ENCODE measurements around the gene NCAPG. TPM values are rescaled to one million over a fixed set of nuclear protein-coding genes. Genes with fewer than 3 reads are reported as not detected.
"Not testable (repeated sequence)": the region's sequence is repeated elsewhere in the genome, so short reads cannot be mapped to it uniquely, and the experiment has no call there.

NCAPG gene
- total and polyA plus RNA-seq, 4 donors: 0.08 to 45.2 (median 0.91) TPM

- Histone ChIP-seq H3K4me1 (ENCODE audit: control insufficient read depth in 4 of 4, insufficient read depth in 4 of 4, low read length in 3 of 4) (no peaks in the 10 kb centered on the region), H3K9ac (ENCODE audit: low read depth in 1 of 2, low read length in 2 of 2) (no peak overlapping the region), H3K27me3 (ENCODE audit: control insufficient read depth in 4 of 4, insufficient read depth in 4 of 4, low read length in 3 of 4) (no peaks in the 10 kb centered on the region), H3K4me3 (ENCODE audit: low read depth in 1 of 3, low read length in 3 of 3) (no peak overlapping the region), H3K36me3 (ENCODE audit: control insufficient read depth in 4 of 4, insufficient read depth in 3 of 4, low read depth in 1 of 4, low read length in 3 of 4) (no peaks in the 10 kb centered on the region), H3K9me3 (ENCODE audit: control insufficient read depth in 4 of 4, low read length in 3 of 4) (no peaks in the 10 kb centered on the region), H3K27ac (ENCODE audit: low read depth in 1 of 2, low read length in 2 of 2) (no peak overlapping the region)
- TF ChIP-seq YY1 (IDR thresholded peaks at IDR 0.05) (no peak), HNF4G (IDR thresholded peaks at IDR 0.05) (no peak), HNF4A (conservative IDR thresholded peaks at IDR 0.05) (no peak), SP1 (IDR thresholded peaks at IDR 0.05) (no peak), CTCF (IDR thresholded peaks at IDR 0.05; ENCODE audit: low read depth, low read length, missing input control) (no peak), JUND (IDR thresholded peaks at IDR 0.05) (no peak), TAF1 (conservative IDR thresholded peaks at IDR 0.05) (no peak), EGR1 (IDR thresholded peaks at IDR 0.05; ENCODE audit: low read depth in 2 of 2) (no peak), FOXA1 (IDR thresholded peaks at IDR 0.05) (no peak), RAD21 (IDR thresholded peaks at IDR 0.05) (no peak), RXRA (IDR thresholded peaks at IDR 0.05) (no peak), NR2F2 (IDR thresholded peaks at IDR 0.05) (no peak), GABPA (IDR thresholded peaks at IDR 0.05 in 1 of 2, conservative IDR thresholded peaks at IDR 0.05 in 1 of 2) (no peak), FOXA2 (IDR thresholded peaks at IDR 0.05) (no peak)
- TF ChIP-seq, protein P1, sequence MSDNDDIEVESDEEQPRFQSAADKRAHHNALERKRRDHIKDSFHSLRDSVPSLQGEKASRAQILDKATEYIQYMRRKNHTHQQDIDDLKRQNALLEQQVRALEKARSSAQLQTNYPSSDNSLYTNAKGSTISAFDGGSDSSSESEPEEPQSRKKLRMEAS (IDR thresholded peaks at IDR 0.05): no peak
- TF ChIP-seq, protein P2, sequence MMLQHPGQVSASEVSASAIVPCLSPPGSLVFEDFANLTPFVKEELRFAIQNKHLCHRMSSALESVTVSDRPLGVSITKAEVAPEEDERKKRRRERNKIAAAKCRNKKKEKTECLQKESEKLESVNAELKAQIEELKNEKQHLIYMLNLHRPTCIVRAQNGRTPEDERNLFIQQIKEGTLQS (IDR thresholded peaks at IDR 0.05): no peak
- 98% methylated on average over 2 of the region's 2 CpGs for WGBS
- no peak for DNase-seq (ENCODE audit: low spot score)
Measured at GRCh38 chr4:17846266-17846665, 35.5 kb downstream of the NCAPG start.

DNA sequence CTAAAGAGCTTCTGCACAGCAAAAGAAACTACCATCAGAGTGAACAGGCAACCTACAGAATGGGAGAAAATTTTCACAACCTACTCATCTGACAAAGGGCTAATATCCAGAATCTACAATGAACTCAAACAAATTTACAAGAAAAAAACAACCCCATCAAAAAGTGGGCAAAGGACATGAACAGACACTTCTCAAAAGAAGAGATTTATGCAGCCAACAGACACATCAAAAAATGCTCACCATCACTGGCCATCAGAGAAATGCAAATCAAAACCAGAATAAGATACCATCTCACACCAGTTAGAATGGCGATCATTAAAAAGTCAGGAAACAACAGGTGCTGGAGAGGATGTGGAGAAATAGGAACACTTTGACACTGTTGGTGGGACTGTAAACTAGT, 39.5 kb downstream of the NCAPG start:
- H3K4me3 ChIP-seq (ENCODE audit: low read depth in 1 of 3, low read length in 3 of 3); H3K9ac ChIP-seq (ENCODE audit: low read depth in 1 of 2, low read length in 2 of 2); DNase-seq (ENCODE audit: low spot score); H3K27me3 ChIP-seq (ENCODE audit: control insufficient read depth in 4 of 4, insufficient read depth in 4 of 4, low read length in 3 of 4); H3K4me1 ChIP-seq (ENCODE audit: control insufficient read depth in 4 of 4, insufficient read depth in 4 of 4, low read length in 3 of 4); H3K27ac ChIP-seq (ENCODE audit: low read depth in 1 of 2, low read length in 2 of 2); H3K9me3 ChIP-seq (ENCODE audit: control insufficient read depth in 4 of 4, low read length in 3 of 4); H3K36me3 ChIP-seq (ENCODE audit: control insufficient read depth in 4 of 4, insufficient read depth in 3 of 4, low read depth in 1 of 4, low read length in 3 of 4): not testable (repeated sequence)
- 93% methylated on average over 1 of the region's 1 CpG for WGBS

GRCh38 chr4:17851959-17852358, 41.2 kb downstream of the NCAPG start:
- no peak overlapping the region for H3K27ac ChIP-seq (ENCODE audit: low read depth in 1 of 2, low read length in 2 of 2)
- H3K36me3 ChIP-seq (ENCODE audit: control insufficient read depth in 4 of 4, insufficient read depth in 3 of 4, low read depth in 1 of 4, low read length in 3 of 4): no peaks in the 10 kb centered on the region
- H3K4me3 ChIP-seq (ENCODE audit: low read depth in 1 of 3, low read length in 3 of 3): no peak overlapping the region
- H3K4me1 ChIP-seq (ENCODE audit: control insufficient read depth in 4 of 4, insufficient read depth in 4 of 4, low read length in 3 of 4): no peaks in the 10 kb centered on the region
- H3K9ac ChIP-seq (ENCODE audit: low read depth in 1 of 2, low read length in 2 of 2): no peak overlapping the region
- no peaks in the 10 kb centered on the region for H3K9me3 ChIP-seq (ENCODE audit: control insufficient read depth in 4 of 4, low read length in 3 of 4)
- DNase-seq (ENCODE audit: low spot score): no peak
- H3K27me3 ChIP-seq (ENCODE audit: control insufficient read depth in 4 of 4, insufficient read depth in 4 of 4, low read length in 3 of 4): no peaks in the 10 kb centered on the region
- no peak for TF ChIP-seq CTCF (IDR thresholded peaks at IDR 0.05; ENCODE audit: low read depth, low read length, missing input control)
- no peak for TF ChIP-seq GABPA (IDR thresholded peaks at IDR 0.05 in 1 of 2, conservative IDR thresholded peaks at IDR 0.05 in 1 of 2)
- no peak for TF ChIP-seq SP1 (IDR thresholded peaks at IDR 0.05)
- TF ChIP-seq, protein P3, sequence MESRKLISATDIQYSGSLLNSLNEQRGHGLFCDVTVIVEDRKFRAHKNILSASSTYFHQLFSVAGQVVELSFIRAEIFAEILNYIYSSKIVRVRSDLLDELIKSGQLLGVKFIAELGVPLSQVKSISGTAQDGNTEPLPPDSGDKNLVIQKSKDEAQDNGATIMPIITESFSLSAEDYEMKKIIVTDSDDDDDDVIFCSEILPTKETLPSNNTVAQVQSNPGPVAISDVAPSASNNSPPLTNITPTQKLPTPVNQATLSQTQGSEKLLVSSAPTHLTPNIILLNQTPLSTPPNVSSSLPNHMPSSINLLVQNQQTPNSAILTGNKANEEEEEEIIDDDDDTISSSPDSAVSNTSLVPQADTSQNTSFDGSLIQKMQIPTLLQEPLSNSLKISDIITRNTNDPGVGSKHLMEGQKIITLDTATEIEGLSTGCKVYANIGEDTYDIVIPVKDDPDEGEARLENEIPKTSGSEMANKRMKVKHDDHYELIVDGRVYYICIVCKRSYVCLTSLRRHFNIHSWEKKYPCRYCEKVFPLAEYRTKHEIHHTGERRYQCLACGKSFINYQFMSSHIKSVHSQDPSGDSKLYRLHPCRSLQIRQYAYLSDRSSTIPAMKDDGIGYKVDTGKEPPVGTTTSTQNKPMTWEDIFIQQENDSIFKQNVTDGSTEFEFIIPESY (IDR thresholded peaks at IDR 0.05): no peak
- TF ChIP-seq EGR1 (IDR thresholded peaks at IDR 0.05; ENCODE audit: low read depth in 2 of 2): no peak
- TF ChIP-seq RAD21 (IDR thresholded peaks at IDR 0.05): no peak
- no peak for TF ChIP-seq RXRA (IDR thresholded peaks at IDR 0.05)
- no peak for TF ChIP-seq FOXA2 (IDR thresholded peaks at IDR 0.05)
- TF ChIP-seq YY1 (IDR thresholded peaks at IDR 0.05): no peak
- TF ChIP-seq JUND (IDR thresholded peaks at IDR 0.05): no peak
- no peak for TF ChIP-seq HNF4A (conservative IDR thresholded peaks at IDR 0.05)
- TF ChIP-seq, protein P2 (IDR thresholded peaks at IDR 0.05): no peak
- no peak for TF ChIP-seq FOXA1 (IDR thresholded peaks at IDR 0.05)

Measured in liver (tissue), 9 donors.